Neutrophil (primary cell): ENCODE results near the gene LMO1.

Experiments used
- H3K27ac ChIP-seq: fragments of 200-600 bp; sonication (generic); 2 replicates; pipeline ENCODE4 v1.5.1; 2016; ENCODE audit warnings: mild to moderate bottlenecking, moderate library complexity
- H3K27me3 ChIP-seq: fragments of 200-600 bp; sonication (generic); 2 replicates; pipeline ENCODE4 v1.6.0; 2016; ENCODE audit warnings: mild to moderate bottlenecking
- H3K36me3 ChIP-seq: fragments of 200-600 bp; sonication (generic); 2 replicates; pipeline ENCODE4 v1.5.1; 2017
- H3K4me1 ChIP-seq, 2 experiments: fragments of 200-600 bp in 1 of 2; sonication (generic) in 1 of 2; 1 replicate in 1 of 2; 2 replicates in 1 of 2; pipeline versions ENCODE4 v1.5.1 to v1.6.1; 2013 to 2016; ENCODE audit warnings: low read depth in 1 of 2, low read length in 1 of 2, mild to moderate bottlenecking in 1 of 2, moderate library complexity in 1 of 2; ENCODE audit not compliant: control insufficient read depth in 1 of 2, insufficient read depth in 1 of 2
- H3K4me3 ChIP-seq, 2 experiments: fragments of 200-600 bp in 1 of 2; sonication (generic) in 1 of 2; 1 replicate in 1 of 2; 2 replicates in 1 of 2; pipeline ENCODE4 v1.5.1; 2013 to 2016; ENCODE audit warnings: low read depth in 1 of 2, low read length in 1 of 2, mild to moderate bottlenecking in 1 of 2, moderate library complexity in 1 of 2
- H3K9me3 ChIP-seq: fragments of 200-600 bp; sonication (generic); 2 replicates; pipeline ENCODE4 v1.5.1; 2016
- TF ChIP-seq, protein P1 (sequence below): fragments of 200-600 bp; sonication (generic); IDR thresholded peaks from 2 replicates; pipeline ENCODE4 v1.5.1; 2016; ENCODE audit warnings: antibody characterized with exemption

The LMO1 gene

DNA sequence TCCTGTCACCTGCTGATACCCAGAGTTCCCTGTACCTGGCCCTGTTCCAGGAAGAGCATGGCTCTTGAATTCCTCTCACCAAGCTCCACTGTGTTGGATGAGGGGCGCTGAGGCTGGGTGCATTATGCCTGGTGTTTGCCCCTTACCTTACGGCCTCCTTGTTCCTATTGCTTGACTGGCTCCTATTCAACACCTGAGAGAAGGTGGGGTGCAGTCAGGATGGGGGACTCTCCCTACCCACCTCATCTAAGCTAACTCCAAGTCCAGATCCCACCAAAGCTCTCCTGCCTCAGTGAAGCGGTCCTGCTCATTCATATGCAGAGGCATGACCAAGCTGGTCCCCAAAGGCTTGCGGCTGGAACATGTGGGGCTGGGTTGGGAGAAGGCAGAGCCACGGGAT is 59.1 kb downstream of the LMO1 start:
- no peak overlapping the region for H3K27ac ChIP-seq
- H3K36me3 ChIP-seq: no peaks in the 10 kb centered on the region
- no peaks in the 10 kb centered on the region for H3K9me3 ChIP-seq
- H3K4me3 ChIP-seq: no peak overlapping the region
- TF ChIP-seq, protein P1, sequence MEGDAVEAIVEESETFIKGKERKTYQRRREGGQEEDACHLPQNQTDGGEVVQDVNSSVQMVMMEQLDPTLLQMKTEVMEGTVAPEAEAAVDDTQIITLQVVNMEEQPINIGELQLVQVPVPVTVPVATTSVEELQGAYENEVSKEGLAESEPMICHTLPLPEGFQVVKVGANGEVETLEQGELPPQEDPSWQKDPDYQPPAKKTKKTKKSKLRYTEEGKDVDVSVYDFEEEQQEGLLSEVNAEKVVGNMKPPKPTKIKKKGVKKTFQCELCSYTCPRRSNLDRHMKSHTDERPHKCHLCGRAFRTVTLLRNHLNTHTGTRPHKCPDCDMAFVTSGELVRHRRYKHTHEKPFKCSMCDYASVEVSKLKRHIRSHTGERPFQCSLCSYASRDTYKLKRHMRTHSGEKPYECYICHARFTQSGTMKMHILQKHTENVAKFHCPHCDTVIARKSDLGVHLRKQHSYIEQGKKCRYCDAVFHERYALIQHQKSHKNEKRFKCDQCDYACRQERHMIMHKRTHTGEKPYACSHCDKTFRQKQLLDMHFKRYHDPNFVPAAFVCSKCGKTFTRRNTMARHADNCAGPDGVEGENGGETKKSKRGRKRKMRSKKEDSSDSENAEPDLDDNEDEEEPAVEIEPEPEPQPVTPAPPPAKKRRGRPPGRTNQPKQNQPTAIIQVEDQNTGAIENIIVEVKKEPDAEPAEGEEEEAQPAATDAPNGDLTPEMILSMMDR: no peak
- H3K27me3 ChIP-seq: peaks cover 62% of the 10 kb centered on the region
- H3K4me1 ChIP-seq: no peaks in the 10 kb centered on the region

DNA sequence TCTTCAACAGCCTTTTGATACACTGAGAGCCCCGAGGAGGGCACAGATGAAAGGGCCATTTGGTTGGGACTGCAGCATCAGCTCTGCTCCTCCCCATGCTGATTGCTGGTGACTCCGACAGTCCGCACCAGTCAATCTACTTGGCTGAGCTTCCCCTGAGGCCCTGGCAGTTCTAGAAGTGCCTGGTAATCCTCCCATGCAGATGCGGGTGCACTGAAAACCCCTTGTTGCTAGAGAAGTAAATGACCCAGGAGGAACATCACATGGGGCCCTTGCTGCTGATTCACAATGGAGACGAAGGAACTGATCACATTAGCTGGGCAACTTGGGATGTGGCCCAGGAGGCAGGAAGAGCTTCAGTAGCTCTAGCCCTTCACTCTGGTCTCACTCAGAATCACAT is 59.7 kb downstream of the LMO1 start:
- peaks cover 66% of the 10 kb centered on the region for H3K27me3 ChIP-seq

DNA sequence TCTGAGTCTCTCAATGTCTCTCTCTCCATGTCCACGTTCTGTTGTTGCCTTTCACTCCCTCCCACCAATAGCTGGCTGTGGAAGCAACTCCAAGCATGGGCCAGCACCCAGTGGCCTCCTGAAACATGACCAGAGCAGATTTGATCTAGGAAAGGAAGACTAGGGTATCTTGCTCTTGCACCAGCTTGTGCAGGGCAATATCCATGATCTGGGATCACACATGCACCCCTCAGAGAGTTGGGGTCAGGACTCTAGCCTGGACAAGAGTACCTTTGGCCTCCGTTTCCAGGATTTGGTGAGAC is 60.3 kb downstream of the LMO1 start:
- TF ChIP-seq, protein P1: no peak
- H3K27ac ChIP-seq: no peak overlapping the region
- peaks cover 66% of the 10 kb centered on the region for H3K27me3 ChIP-seq
- no peaks in the 10 kb centered on the region for H3K36me3 ChIP-seq
- no peak overlapping the region for H3K4me3 ChIP-seq
- no peaks in the 10 kb centered on the region for H3K9me3 ChIP-seq
- H3K4me1 ChIP-seq: no peaks in the 10 kb centered on the region

More for the DNA sequence above, 59.7 kb downstream of the LMO1 start:
- TF ChIP-seq, protein P1: no peak
- Histone ChIP-seq H3K9me3 (no peaks in the 10 kb centered on the region), H3K4me1 (no peaks in the 10 kb centered on the region), H3K36me3 (no peaks in the 10 kb centered on the region), H3K27ac (no peak overlapping the region), H3K4me3 (no peak overlapping the region)

DNA sequence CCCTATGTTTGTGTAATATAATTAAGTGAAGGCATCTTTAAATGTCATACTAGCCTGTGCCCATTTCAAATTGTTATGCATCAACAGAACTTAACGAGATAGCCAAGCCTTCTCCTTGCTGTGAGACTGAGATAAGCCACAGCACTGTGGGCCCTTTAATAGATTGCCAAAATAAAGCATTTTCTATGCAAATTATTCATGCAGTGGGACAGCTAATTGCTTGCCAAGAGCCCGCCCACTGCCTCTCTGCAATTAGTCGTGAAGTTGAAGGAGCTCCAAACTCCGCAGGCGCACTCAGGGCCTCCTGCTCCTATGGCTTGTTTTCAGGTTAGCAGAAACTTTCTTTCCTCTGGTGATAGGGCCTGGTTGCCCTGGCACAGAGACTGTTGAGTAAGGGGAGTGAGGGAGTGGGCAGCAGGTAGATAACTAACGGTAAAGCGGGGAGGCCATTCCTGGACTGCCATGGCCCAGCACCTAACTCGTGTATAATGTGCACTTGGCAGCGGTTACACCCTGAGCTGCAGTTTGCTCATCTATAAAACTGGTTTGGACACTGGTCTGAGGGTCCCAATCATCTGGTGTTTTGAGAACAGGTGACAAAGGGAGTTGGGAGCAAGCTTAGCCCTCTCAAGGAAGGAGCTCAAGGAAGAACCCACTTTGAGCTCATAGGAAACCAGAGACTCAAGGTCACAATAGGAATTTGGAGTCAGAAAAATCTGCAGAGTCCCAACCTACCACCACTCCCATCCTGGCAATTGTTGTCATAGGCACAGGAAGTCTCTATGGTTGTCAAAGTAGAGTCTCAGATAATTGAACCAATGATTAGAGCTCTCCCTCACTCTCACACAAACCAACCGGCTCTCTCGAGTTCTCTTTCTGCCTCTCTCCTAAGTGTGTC is 60.9 kb downstream of the LMO1 start:
- H3K27ac ChIP-seq: no peak overlapping the region
- no peak overlapping the region for H3K4me3 ChIP-seq
- TF ChIP-seq, protein P1: no peak
- no peaks in the 10 kb centered on the region for H3K36me3 ChIP-seq
- H3K4me1 ChIP-seq: no peaks in the 10 kb centered on the region
- H3K27me3 ChIP-seq: peaks cover 61% of the 10 kb centered on the region
- H3K9me3 ChIP-seq: no peaks in the 10 kb centered on the region

DNA sequence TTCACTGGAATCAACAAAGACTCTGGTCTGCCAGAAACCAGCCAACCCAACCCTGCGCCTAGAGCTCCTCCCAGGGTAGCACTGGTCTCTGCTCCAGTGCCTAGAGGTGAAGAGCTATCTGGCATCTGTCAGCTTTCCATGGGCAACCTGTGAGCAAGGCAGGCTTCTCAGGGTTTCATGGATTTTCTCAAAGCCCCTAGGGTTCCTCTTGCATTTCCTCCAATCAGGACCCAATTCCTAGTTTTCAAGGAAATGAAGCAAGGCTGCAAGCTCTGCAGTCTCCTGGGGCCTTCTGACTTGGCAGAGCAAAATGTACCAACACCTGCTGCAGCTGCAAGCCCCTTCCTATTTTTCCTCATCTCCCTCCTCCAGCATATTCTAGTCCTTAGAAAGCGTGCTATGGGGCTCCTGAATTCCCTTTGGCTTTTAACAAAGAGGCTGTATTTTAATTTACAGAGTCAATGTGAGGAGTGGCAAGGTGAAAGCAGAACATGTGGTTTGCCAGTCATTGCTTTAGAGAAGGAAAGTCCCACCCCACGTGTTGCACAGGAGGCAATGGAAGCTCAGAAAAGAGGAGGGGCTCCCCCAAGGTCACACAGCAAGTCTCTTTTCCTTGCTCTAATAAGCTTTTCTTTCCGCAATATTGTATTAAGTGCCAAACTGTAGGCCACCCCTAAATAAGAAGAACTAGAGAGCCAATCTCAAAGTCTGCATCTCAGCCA is 61.9 kb downstream of the LMO1 start:
- H3K27ac ChIP-seq: no peak overlapping the region
- no peaks in the 10 kb centered on the region for H3K36me3 ChIP-seq
- no peak overlapping the region for H3K4me3 ChIP-seq
- H3K27me3 ChIP-seq: peaks cover 51% of the 10 kb centered on the region
- TF ChIP-seq, protein P1: no peak
- H3K4me1 ChIP-seq: no peaks in the 10 kb centered on the region
- no peaks in the 10 kb centered on the region for H3K9me3 ChIP-seq
